GM13976 (cell line): ENCODE results near the gene ONECUT3.
"Not testable (repeated sequence)": the region's sequence is repeated elsewhere in the genome, so short reads cannot be mapped to it uniquely, and the experiment has no call there.

Experiments used
- DNase-seq: peaks from one replicate; pipeline ENCODE4 v3.0.0; 2012; ENCODE audit warnings: low spot score
- CTCF ChIP-seq: IDR thresholded peaks from 2 replicates; pipeline ENCODE4 v1.5.1; 2012; ENCODE audit warnings: borderline replicate concordance, mild to moderate bottlenecking; ENCODE audit not compliant: insufficient read depth; ENCODE audit errors: extremely low read depth, missing control alignments, control extremely low read depth
- in situ Hi-C: fragments of 300-500 bp; cut with MboI; formaldehyde crosslinking; loops from one replicate; pipeline ENCODE4 v1.12.0; 2022; ENCODE audit warnings: low sequenced_read_pairs, mixed read lengths, inconsistent platforms; ENCODE audit not compliant: unreplicated experiment

ONECUT3 gene

GRCh38 chr19:1752757-1753728 lies at the start of gene ONECUT3:
Gene ONECUT3 (plus strand): TSS chr19:1753506. CDS start chr19:1753663, 157 bp downstream.
- no peak for DNase-seq
- no peak for TF ChIP-seq CTCF
- in situ Hi-C loops: no loop called here

GRCh38 chr19:1704339-1704738 lies 49.0 kb upstream of the ONECUT3 start:
- in situ Hi-C loops: no loop called here
- no peak for DNase-seq
- TF ChIP-seq CTCF: no peak

GRCh38 chr19:1705367-1705766 lies 47.9 kb upstream of the ONECUT3 start:
- TF ChIP-seq CTCF: no peak
- in situ Hi-C loops: no loop called here

GRCh38 chr19:1706646-1707045 lies 46.7 kb upstream of the ONECUT3 start:
- in situ Hi-C loops, DNase-seq: not testable (repeated sequence)

More at GRCh38 chr19:1705367-1705766, 47.9 kb upstream of the ONECUT3 start:
- no peak for DNase-seq

GRCh38 chr19:1707240-1707639 lies 46.1 kb upstream of the ONECUT3 start:
- in situ Hi-C loops: no loop called here
- no peak for DNase-seq

GRCh38 chr19:1713170-1713569 lies 40.1 kb upstream of the ONECUT3 start:
- TF ChIP-seq CTCF: no peak
- in situ Hi-C loops: no loop called here
- no peak for DNase-seq

More at GRCh38 chr19:1707240-1707639, 46.1 kb upstream of the ONECUT3 start:
- no peak for TF ChIP-seq CTCF

- no peak for DNase-seq
- no peak for TF ChIP-seq CTCF
- in situ Hi-C loops: no loop called here
Observed at GRCh38 chr19:1715540-1715939, 37.8 kb upstream of the ONECUT3 start.
